GM19397 (cell line): Measurements from ENCODE around the gene SMG6.
A peak's percentile ranks its signal among the peaks of the same experiment; 100 is the strongest.

Experiments used
- ATAC-seq: cut with Tn5 transposase; IDR thresholded peaks from one replicate; pipeline ENCODE4 v1.9.1; 2021; ENCODE audit warnings: mild to moderate bottlenecking, moderate library complexity; ENCODE audit not compliant: unreplicated experiment

SMG6 gene

GRCh38 chr17:2034157-2034556 is 269.4 kb downstream of the SMG6 start:
- ATAC-seq = no peak

- ATAC-seq = no peak
Observed at GRCh38 chr17:2033153-2033552, 270.4 kb downstream of the SMG6 start.

- no peak for ATAC-seq
Observed at GRCh38 chr17:2030779-2031163, 272.8 kb downstream of the SMG6 start.

GRCh38 chr17:2029911-2030778 is 273.4 kb downstream of the SMG6 start, which contains the start of gene DPH1:
Gene DPH1 (plus strand): TSS chr17:2030153. CDS start chr17:2030170, 17 bp downstream.
- ATAC-seq = peak; percentile 63

GRCh38 chr17:2028737-2029136 is 274.8 kb downstream of the SMG6 start:
- no peak for ATAC-seq

- no peak for ATAC-seq
Observed at GRCh38 chr17:2028234-2028614, 275.4 kb downstream of the SMG6 start.

- ATAC-seq = no peak
Observed at GRCh38 chr17:2027528-2028233, 275.9 kb downstream of the SMG6 start.

GRCh38 chr17:2025622-2026309 is 277.8 kb downstream of the SMG6 start:
- no peak for ATAC-seq

- ATAC-seq = no peak
Observed at GRCh38 chr17:2025220-2025621, 278.4 kb downstream of the SMG6 start, which contains the start of gene RTN4RL1. Gene RTN4RL1 (minus strand): TSS chr17:2025334. CDS start chr17:2024865, 469 bp downstream.

GRCh38 chr17:2024572-2025219 is 278.9 kb downstream of the SMG6 start:
- no peak for ATAC-seq

GRCh38 chr17:2023692-2024571 is 279.7 kb downstream of the SMG6 start:
- no peak for ATAC-seq

GRCh38 chr17:2023256-2023655 is 280.3 kb downstream of the SMG6 start:
- no peak for ATAC-seq

GRCh38 chr17:2022647-2023240 is 280.8 kb downstream of the SMG6 start:
- no peak for ATAC-seq

GRCh38 chr17:2020721-2021120 is 282.9 kb downstream of the SMG6 start:
- ATAC-seq = no peak

GRCh38 chr17:2019723-2020122 is 283.9 kb downstream of the SMG6 start:
- no peak for ATAC-seq

- no peak for ATAC-seq
Observed at GRCh38 chr17:2018716-2019510, 284.7 kb downstream of the SMG6 start.

GRCh38 chr17:2017274-2017941 is 286.2 kb downstream of the SMG6 start:
- no peak for ATAC-seq

- ATAC-seq = no peak
Observed at GRCh38 chr17:2016494-2016893, 287.1 kb downstream of the SMG6 start.
